OCI-LY7 (cell line): Measurements from ENCODE around the gene LYZL1. TPM values are rescaled to one million over a fixed set of nuclear protein-coding genes. Genes with fewer than 3 reads are reported as not detected.

Source experiments
- BruUV-seq: library from RNA; stranded (reverse); fragments of 400-500 nt; replicated peaks from 2 replicates; lab custom pipeline; 2021; lab: Mats Ljungman, UMichigan
- CTCF ChIA-PET: fragments of 300-600 bp; sonication (Branson Sonifier 250); formaldehyde crosslinking; loops from one replicate; lab custom pipeline; 2022; ENCODE audit warnings: antibody characterized with exemption; ENCODE audit not compliant: unreplicated experiment; lab: Charles Lee
- POLR2A ChIA-PET: fragments of 300-600 bp; sonication (Branson Sonifier 250); formaldehyde crosslinking; loops from one replicate; lab custom pipeline; 2022; ENCODE audit warnings: antibody characterized with exemption; lab: Charles Lee
- DNase-seq: peaks from one replicate; pipeline ENCODE4 v3.0.0-alpha.2; 2015; ENCODE audit warnings: low spot score
- H2AFZ ChIP-seq: fragments of 200-600 bp; sonication (generic), shearing (Covaris generic); 2 replicates; pipeline ENCODE4 v1.6.1; 2014; ENCODE audit warnings: mild to moderate bottlenecking, antibody characterized with exemption, low read length, moderate library complexity
- H3K27ac ChIP-seq: fragments of 200-600 bp; sonication (generic); 2 replicates; pipeline ENCODE4 v1.5.1; 2014; ENCODE audit warnings: mixed run types, low read depth, mild to moderate bottlenecking, moderate library complexity, low read length, inconsistent platforms; ENCODE audit not compliant: poor library complexity, severe bottlenecking
- H3K36me3 ChIP-seq: fragments of 200-600 bp; sonication (generic); 2 replicates; pipeline ENCODE4 v1.6.1; 2014; ENCODE audit warnings: mild to moderate bottlenecking, antibody characterized with exemption, low read length, moderate library complexity, mixed read lengths; ENCODE audit not compliant: insufficient read depth
- H3K4me1 ChIP-seq: fragments of 200-600 bp; sonication (generic); 2 replicates; pipeline ENCODE4 v1.5.1; 2014; ENCODE audit warnings: mild to moderate bottlenecking, low read length; ENCODE audit not compliant: insufficient read depth, poor library complexity, severe bottlenecking
- H3K4me2 ChIP-seq: fragments of 200-600 bp; sonication (generic); 2 replicates; pipeline ENCODE4 v1.6.1; 2014; ENCODE audit warnings: mild to moderate bottlenecking, low read length
- H3K4me3 ChIP-seq: fragments of 200-600 bp; sonication (generic); 2 replicates; pipeline ENCODE4 v1.5.1; 2014; ENCODE audit warnings: mild to moderate bottlenecking, low read depth, low read length; ENCODE audit not compliant: poor library complexity, severe bottlenecking
- H3K79me2 ChIP-seq: fragments of 200-600 bp; sonication (generic); 2 replicates; pipeline ENCODE4 v1.6.1; 2016; ENCODE audit warnings: low read depth, mild to moderate bottlenecking, low read length, moderate library complexity, mixed read lengths; ENCODE audit not compliant: insufficient read depth
- H3K9me2 ChIP-seq: fragments of 200-600 bp; sonication (generic); 2 replicates; pipeline ENCODE4 v1.6.1; 2016; ENCODE audit warnings: mild to moderate bottlenecking, low read length, mixed read lengths; ENCODE audit not compliant: insufficient read depth
- H3K9me3 ChIP-seq: fragments of 200-600 bp; sonication (generic); 2 replicates; pipeline ENCODE4 v1.6.1; 2014; ENCODE audit warnings: mild to moderate bottlenecking, mixed run types, low read length, mixed read lengths
- H4K20me1 ChIP-seq: fragments of 200-600 bp; sonication (generic); 2 replicates; pipeline ENCODE4 v1.6.1; 2014; ENCODE audit warnings: mild to moderate bottlenecking, antibody characterized with exemption, low read length, moderate library complexity, mixed read lengths; ENCODE audit not compliant: insufficient read depth
- CTCF ChIP-seq: fragments of 200-600 bp; sonication (generic); conservative IDR thresholded peaks from 2 replicates; pipeline ENCODE4 v1.5.1; 2014; ENCODE audit warnings: mild to moderate bottlenecking, antibody characterized with exemption, low read length, moderate library complexity, mixed read lengths
- EZH2phosphoT487 ChIP-seq: fragments of 200-600 bp; sonication (generic); IDR thresholded peaks from 2 replicates; pipeline ENCODE4 v1.6.1; 2018; ENCODE audit warnings: low read depth, borderline replicate concordance, mild to moderate bottlenecking, mixed run types, antibody characterized with exemption, low read length, moderate library complexity, mixed read lengths
- intact Hi-C: fragments of 100-400 bp; cut with micrococcal nuclease; formaldehyde crosslinking; loops from one replicate; pipeline ENCODE4 v1.10.0; 2022; ENCODE audit not compliant: unreplicated experiment
- total RNA-seq, 2 experiments: library from RNA; depleted of rRNA in 1 of 2; stranded (reverse); fragments of >200 nt in 1 of 2; shearing (Covaris generic) in 1 of 2; gene quantifications; 2 replicates each; pipeline ENCODE4 v1.2.3, GENCODE V29; 2014 to 2022

Gene LYZL1
- total RNA-seq, 2 experiments from 2014 or later, result not detected

GRCh38 chr10:29328983-29329382 lies 40.1 kb downstream of the LYZL1 start:
- ChIA-PET CTCF (no interaction called here), POLR2A (no interaction called here)
- no peaks in the 10 kb centered on the region for H3K9me2 ChIP-seq
- no peak overlapping the region for H2AFZ ChIP-seq
- no peak overlapping the region for H3K4me3 ChIP-seq
- no peak for DNase-seq
- H4K20me1 ChIP-seq, result no peaks in the 10 kb centered on the region
- H3K4me1 ChIP-seq, result no peaks in the 10 kb centered on the region
- H3K27ac ChIP-seq, result no peak overlapping the region
- no peak for TF ChIP-seq CTCF
- TF ChIP-seq EZH2phosphoT487, result no peak
- no TSS peak for BruUV-seq
- no peaks in the 10 kb centered on the region for H3K9me3 ChIP-seq
- H3K36me3 ChIP-seq, result no peaks in the 10 kb centered on the region
- H3K4me2 ChIP-seq, result no peak overlapping the region
- intact Hi-C loops, result no loop called here
- H3K79me2 ChIP-seq, result no peaks in the 10 kb centered on the region

- Histone ChIP-seq H3K27ac (no peak overlapping the region), H3K9me2 (no peaks in the 10 kb centered on the region), H4K20me1 (no peaks in the 10 kb centered on the region), H2AFZ (no peak overlapping the region), H3K36me3 (no peaks in the 10 kb centered on the region), H3K79me2 (no peaks in the 10 kb centered on the region), H3K9me3 (no peaks in the 10 kb centered on the region), H3K4me3 (no peak overlapping the region), H3K4me1 (no peaks in the 10 kb centered on the region), H3K4me2 (no peak overlapping the region)
- no peak for TF ChIP-seq EZH2phosphoT487
- ChIA-PET CTCF (no interaction called here), POLR2A (no interaction called here)
- DNase-seq, result no peak
- no TSS peak for BruUV-seq
- intact Hi-C loops, result no loop called here
Measured at GRCh38 chr10:29329420-29329819, 40.5 kb downstream of the LYZL1 start.

- no peak overlapping the region for H3K4me2 ChIP-seq
- no peak overlapping the region for H3K27ac ChIP-seq
- no peaks in the 10 kb centered on the region for H3K9me3 ChIP-seq
- no peaks in the 10 kb centered on the region for H3K4me1 ChIP-seq
- ChIA-PET CTCF (no interaction called here), POLR2A (no interaction called here)
- TF ChIP-seq CTCF (no peak), EZH2phosphoT487 (no peak)
- H4K20me1 ChIP-seq, result no peaks in the 10 kb centered on the region
- H2AFZ ChIP-seq, result no peak overlapping the region
- intact Hi-C loops, result no loop called here
- no peaks in the 10 kb centered on the region for H3K9me2 ChIP-seq
- no peaks in the 10 kb centered on the region for H3K36me3 ChIP-seq
- no TSS peak for BruUV-seq
- H3K79me2 ChIP-seq, result no peaks in the 10 kb centered on the region
- no peak overlapping the region for H3K4me3 ChIP-seq
- DNase-seq, result no peak
Measured at GRCh38 chr10:29332061-29332760, 43.3 kb downstream of the LYZL1 start.
